CD14-positive monocyte (primary cell): Measurements from ENCODE around the gene HDAC4. TPM values are rescaled to one million over a fixed set of nuclear protein-coding genes. Genes with fewer than 3 reads are reported as not detected.

ENCODE experiments used
- DNase-seq, 3 donors: peaks; one replicate each; pipeline ENCODE4 v3.0.0-alpha.2; 2011 to 2022
- H2AFZ ChIP-seq: 2 replicates; pipeline ENCODE4 v1.6.0; 2012; ENCODE audit warnings: mild to moderate bottlenecking, low read depth, low read length, inconsistent platforms; ENCODE audit not compliant: insufficient read depth, poor library complexity, severe bottlenecking
- H3K27ac ChIP-seq, 2 donors: 1 replicate in 1 of 2; 2 replicates in 1 of 2; pipeline ENCODE4 v1.5.1; 2012 to 2013; ENCODE audit warnings: low read length in 2 of 2, control low read depth in 1 of 2, inconsistent platforms in 1 of 2, low read depth in 1 of 2, mild to moderate bottlenecking in 1 of 2
- H3K27me3 ChIP-seq, 2 donors: one replicate each; pipeline versions ENCODE4 v1.6.0 to v1.6.1; 2011 to 2013; ENCODE audit warnings: low read length in 2 of 2; ENCODE audit not compliant: control insufficient read depth in 2 of 2, insufficient read depth in 2 of 2
- H3K36me3 ChIP-seq, 2 donors: replicated peaks in 1 of 2; 1 replicate in 1 of 2; 2 replicates in 1 of 2; pipeline versions ENCODE4 v1.5.1 to v1.6.1; 2012 to 2013; ENCODE audit warnings: low read length in 2 of 2, control low read depth in 1 of 2, inconsistent platforms in 1 of 2, mild to moderate bottlenecking in 1 of 2; ENCODE audit not compliant: insufficient read depth in 2 of 2, control insufficient read depth in 1 of 2
- H3K4me1 ChIP-seq, 2 donors: 1 replicate in 1 of 2; 2 replicates in 1 of 2; pipeline versions ENCODE4 v1.5.1 to v1.6.1; 2012 to 2013; ENCODE audit warnings: low read length in 2 of 2, control low read depth in 1 of 2, inconsistent platforms in 1 of 2, mild to moderate bottlenecking in 1 of 2, moderate library complexity in 1 of 2; ENCODE audit not compliant: insufficient read depth in 2 of 2, control insufficient read depth in 1 of 2
- H3K4me2 ChIP-seq: replicated peaks from 2 replicates; pipeline ENCODE3; 2012; ENCODE audit warnings: low read length, moderate library complexity, mild to moderate bottlenecking; ENCODE audit not compliant: poor library complexity, severe bottlenecking; ENCODE audit errors: extremely low read depth
- H3K4me3 ChIP-seq, 3 experiments: fragments of 200-600 bp in 1 of 3; sonication (generic) in 1 of 3; replicated peaks in 1 of 3; 1 replicate in 2 of 3; 2 replicates in 1 of 3; pipeline ENCODE4 v1.5.1; 2011 to 2013; ENCODE audit warnings: low read length in 3 of 3, mild to moderate bottlenecking in 3 of 3, control low read depth in 2 of 3, low read depth in 2 of 3, inconsistent platforms in 1 of 3, moderate library complexity in 1 of 3
- H3K79me2 ChIP-seq: 2 replicates; pipeline ENCODE4 v1.6.0; 2012; ENCODE audit warnings: mild to moderate bottlenecking, control low read depth, inconsistent platforms, low read length, moderate library complexity; ENCODE audit not compliant: insufficient read depth
- H3K9ac ChIP-seq: 2 replicates; pipeline ENCODE4 v1.6.0; 2017; ENCODE audit warnings: low read length, mild to moderate bottlenecking; ENCODE audit not compliant: insufficient read depth, poor library complexity, severe bottlenecking
- H3K9me3 ChIP-seq, 2 donors: replicated peaks in 1 of 2; 1 replicate in 1 of 2; 2 replicates in 1 of 2; pipeline versions ENCODE4 v1.5.1 to v1.6.1; 2012 to 2013; ENCODE audit warnings: low read length in 2 of 2, control low read depth in 1 of 2; ENCODE audit not compliant: control insufficient read depth in 1 of 2, insufficient read depth in 1 of 2
- H4K20me1 ChIP-seq: 2 replicates; pipeline ENCODE4 v1.6.0; 2012; ENCODE audit warnings: mild to moderate bottlenecking, low read length, control low read depth, moderate library complexity; ENCODE audit not compliant: insufficient read depth
- H3K27ac Mint-ChIP-seq, 7 donors: one replicate each; pipeline ENCODE4 v1.8.0; 2020; ENCODE audit warnings: mild to moderate bottlenecking in 7 of 7, mixed read lengths in 7 of 7, moderate library complexity in 6 of 7, inconsistent platforms in 2 of 7
- H3K27me3 Mint-ChIP-seq, 3 donors: one replicate each; pipeline ENCODE4 v1.8.0; 2021 to 2022; ENCODE audit warnings: low read depth in 3 of 3, mild to moderate bottlenecking in 3 of 3, mixed read lengths in 3 of 3, moderate library complexity in 3 of 3, inconsistent platforms in 1 of 3
- H3K36me3 Mint-ChIP-seq, 2 donors: one replicate each; pipeline ENCODE4 v1.8.0; 2020; ENCODE audit warnings: mixed read lengths in 2 of 2, inconsistent platforms in 1 of 2, mild to moderate bottlenecking in 1 of 2
- H3K4me1 Mint-ChIP-seq: one replicate; pipeline ENCODE4 v1.8.0; 2020; ENCODE audit warnings: mild to moderate bottlenecking, mixed read lengths
- H3K4me3 Mint-ChIP-seq, 2 donors: one replicate each; pipeline ENCODE4 v1.8.0; 2020; ENCODE audit warnings: mild to moderate bottlenecking in 2 of 2, mixed read lengths in 2 of 2, moderate library complexity in 1 of 2
- H3K9me3 Mint-ChIP-seq, 7 donors: one replicate each; pipeline ENCODE4 v1.8.0; 2020 to 2022; ENCODE audit warnings: mixed read lengths in 7 of 7, mild to moderate bottlenecking in 6 of 7, moderate library complexity in 6 of 7, inconsistent platforms in 2 of 7
- WGBS: methylation state at CpG from one replicate; pipeline ENCODE4 v1.1.5; 2013; ENCODE audit warnings: missing lambda C conversion rate; ENCODE audit not compliant: insufficient coverage; 5-methylcytosine and 5-hydroxymethylcytosine counted together
- intact Hi-C, 2 donors: fragments of 100-400 bp; cut with micrococcal nuclease; formaldehyde crosslinking; loops; one replicate each; pipeline versions ENCODE4 v1.15.0 to v1.15.1; 2023
- polyA plus RNA-seq, 3 donors: library from polyadenylated mRNA; depleted of rRNA in 1 of 3; unstranded in 2 of 3; stranded (reverse) in 1 of 3; fragments of 300-500 nt in 2 of 3; fragments of >200 nt in 1 of 3; fragmentation: Illumina TruSeq in 2 of 3; gene quantifications; 1 replicate in 2 of 3; 2 replicates in 1 of 3; pipeline ENCODE4 v1.2.3, GENCODE V29; 2012 to 2021
- TF ChIP-seq, protein P1 (sequence below): fragments of 200-600 bp; IDR thresholded peaks from one replicate; pipeline ENCODE4 v1.8.0; 2022; ENCODE audit warnings: antibody characterized with exemption, mild to moderate bottlenecking

HDAC4 gene
- polyA plus RNA-seq, 3 donors = 3.3 to 23.0 (median 4.5) TPM

GRCh38 chr2:239395524-239395923, 5.3 kb downstream of the HDAC4 start:
- peaks cover 0 to 2% (median 0%) of the 10 kb centered on the region in 3 donors for H3K27me3 Mint-ChIP-seq
- H2AFZ ChIP-seq = no peak overlapping the region
- no peak overlapping the region for H3K9ac ChIP-seq
- H3K4me1 ChIP-seq = peaks cover 4 to 33% of the 10 kb centered on the region in 2 donors
- H3K27me3 ChIP-seq = no peaks in the 10 kb centered on the region
- peaks cover 52% of the 10 kb centered on the region for H3K4me1 Mint-ChIP-seq
- H3K4me3 Mint-ChIP-seq = no peak overlapping the region
- H3K36me3 ChIP-seq = peaks cover 4 to 15% of the 10 kb centered on the region in 2 donors
- peak overlapping the region in 1 of 7 donors; percentile 8 for H3K27ac Mint-ChIP-seq
- DNase-seq = no peak
- H4K20me1 ChIP-seq = peaks cover 60% of the 10 kb centered on the region
- no peak overlapping the region for H3K27ac ChIP-seq
- H3K9me3 ChIP-seq = no peaks in the 10 kb centered on the region
- intact Hi-C loops = loop anchor here in 1 of 2 donors (10.0 kb wide), 1 partner anchor 121 kb away; no protein-coding TSS in a partner anchor
- TF ChIP-seq, protein P1, sequence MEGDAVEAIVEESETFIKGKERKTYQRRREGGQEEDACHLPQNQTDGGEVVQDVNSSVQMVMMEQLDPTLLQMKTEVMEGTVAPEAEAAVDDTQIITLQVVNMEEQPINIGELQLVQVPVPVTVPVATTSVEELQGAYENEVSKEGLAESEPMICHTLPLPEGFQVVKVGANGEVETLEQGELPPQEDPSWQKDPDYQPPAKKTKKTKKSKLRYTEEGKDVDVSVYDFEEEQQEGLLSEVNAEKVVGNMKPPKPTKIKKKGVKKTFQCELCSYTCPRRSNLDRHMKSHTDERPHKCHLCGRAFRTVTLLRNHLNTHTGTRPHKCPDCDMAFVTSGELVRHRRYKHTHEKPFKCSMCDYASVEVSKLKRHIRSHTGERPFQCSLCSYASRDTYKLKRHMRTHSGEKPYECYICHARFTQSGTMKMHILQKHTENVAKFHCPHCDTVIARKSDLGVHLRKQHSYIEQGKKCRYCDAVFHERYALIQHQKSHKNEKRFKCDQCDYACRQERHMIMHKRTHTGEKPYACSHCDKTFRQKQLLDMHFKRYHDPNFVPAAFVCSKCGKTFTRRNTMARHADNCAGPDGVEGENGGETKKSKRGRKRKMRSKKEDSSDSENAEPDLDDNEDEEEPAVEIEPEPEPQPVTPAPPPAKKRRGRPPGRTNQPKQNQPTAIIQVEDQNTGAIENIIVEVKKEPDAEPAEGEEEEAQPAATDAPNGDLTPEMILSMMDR = no peak
- H3K9me3 Mint-ChIP-seq = peaks cover 0 to 3% (median 0%) of the 10 kb centered on the region in 7 donors
- no peak overlapping the region for H3K4me3 ChIP-seq
- peaks cover 96% of the 10 kb centered on the region for H3K79me2 ChIP-seq
- peaks cover 17 to 24% of the 10 kb centered on the region in 2 donors for H3K36me3 Mint-ChIP-seq
- H3K4me2 ChIP-seq = no peak overlapping the region
- WGBS = 70% methylated on average over 2 of the region's 6 CpGs

- Histone ChIP-seq H3K27me3 (no peaks in the 10 kb centered on the region), H3K4me2 (no peak overlapping the region), H3K4me1 (peaks cover 4 to 33% of the 10 kb centered on the region in 2 donors), H2AFZ (no peak overlapping the region), H3K4me3 (no peak overlapping the region), H3K9me3 (no peaks in the 10 kb centered on the region), H3K36me3 (peaks cover 4 to 16% of the 10 kb centered on the region in 2 donors), H3K79me2 (peaks cover 100% of the 10 kb centered on the region), H3K9ac (no peak overlapping the region), H4K20me1 (peaks cover 65% of the 10 kb centered on the region), H3K27ac (peak overlapping the region in 1 of 2 donors; percentile 20)
- TF ChIP-seq, protein P1 = no peak
- peaks cover 0 to 4% (median 1%) of the 10 kb centered on the region in 7 donors for H3K9me3 Mint-ChIP-seq
- DNase-seq = no peak
- intact Hi-C loops = loop anchor here in 1 of 2 donors (1.0 to 10.0 kb wide), 2 partner anchors 9 to 120 kb away; no protein-coding TSS in a partner anchor
- peaks cover 0 to 2% (median 0%) of the 10 kb centered on the region in 3 donors for H3K27me3 Mint-ChIP-seq
- peak overlapping the region in 2 of 7 donors; percentile 39 to 51 for H3K27ac Mint-ChIP-seq
- no CpG with 5 or more reads among the region's 1 CpG for WGBS
- H3K4me1 Mint-ChIP-seq = peaks cover 52% of the 10 kb centered on the region
- H3K4me3 Mint-ChIP-seq = no peak overlapping the region
- H3K36me3 Mint-ChIP-seq = peaks cover 19 to 28% of the 10 kb centered on the region in 2 donors
Observed at GRCh38 chr2:239394978-239395377, 5.8 kb downstream of the HDAC4 start.
